Brain microvascular endothelial cell (primary cell): ENCODE data around the gene MMP19.

Source experiments
- DNase-seq: peaks from one replicate; pipeline ENCODE4 v3.0.0-alpha.2; 2020
- H3K27ac ChIP-seq: fragments of 250-450 bp; sonication (Bioruptor Pico); 2 replicates; pipeline ENCODE4 v1.5.1; 2020; ENCODE audit warnings: mild to moderate bottlenecking, moderate library complexity
- H3K27me3 ChIP-seq: fragments of 250-450 bp; sonication (Bioruptor Pico); replicated peaks from 2 replicates; pipeline ENCODE4 v1.5.1; 2020; ENCODE audit warnings: mild to moderate bottlenecking
- H3K36me3 ChIP-seq: fragments of 250-450 bp; sonication (Bioruptor Pico); replicated peaks from 2 replicates; pipeline ENCODE4 v1.5.1; 2020; ENCODE audit warnings: mild to moderate bottlenecking
- H3K4me3 ChIP-seq: 2 replicates; pipeline ENCODE4 v1.5.1; 2011; ENCODE audit warnings: low read depth, mild to moderate bottlenecking, control low read depth, low read length, moderate library complexity
- CTCF ChIP-seq: IDR thresholded peaks from 2 replicates; pipeline ENCODE4 v1.5.1; 2011; ENCODE audit warnings: low read depth, mild to moderate bottlenecking, moderate library complexity, low read length, control low read depth, inconsistent platforms; ENCODE audit errors: missing control alignments
- in situ Hi-C: cut with HindIII; loops from 2 replicates; pipeline ENCODE4 v1.10.0; 2017; ENCODE audit warnings: low sequenced_read_pairs, low pct_ligation_motif_present

The MMP19 gene

GRCh38 chr12:55852740-55853139 is 10.0 kb upstream of the MMP19 start:
- no peak for TF ChIP-seq CTCF
- Histone ChIP-seq H3K27ac (no peak overlapping the region), H3K4me3 (no peak overlapping the region), H3K36me3 (no peaks in the 10 kb centered on the region), H3K27me3 (no peaks in the 10 kb centered on the region)
- in situ Hi-C loops = no loop called here
- DNase-seq = no peak

GRCh38 chr12:55850893-55851292 is 8.2 kb upstream of the MMP19 start:
- Histone ChIP-seq H3K27ac (no peak overlapping the region), H3K36me3 (no peaks in the 10 kb centered on the region), H3K4me3 (no peak overlapping the region), H3K27me3 (no peaks in the 10 kb centered on the region)
- TF ChIP-seq CTCF = no peak
- peak; percentile 27 for DNase-seq
- in situ Hi-C loops = no loop called here

- in situ Hi-C loops = no loop called here
- no peak overlapping the region for H3K27ac ChIP-seq
- no peaks in the 10 kb centered on the region for H3K36me3 ChIP-seq
- TF ChIP-seq CTCF = no peak
- no peaks in the 10 kb centered on the region for H3K27me3 ChIP-seq
- H3K4me3 ChIP-seq = no peak overlapping the region
- DNase-seq = no peak
Observed at GRCh38 chr12:55850401-55850800, 7.7 kb upstream of the MMP19 start.

- Histone ChIP-seq H3K4me3 (no peak overlapping the region), H3K36me3 (no peaks in the 10 kb centered on the region), H3K27ac (no peak overlapping the region), H3K27me3 (no peaks in the 10 kb centered on the region)
- no peak for DNase-seq
- in situ Hi-C loops = no loop called here
- no peak for TF ChIP-seq CTCF
Observed at GRCh38 chr12:55849616-55850343, 7.0 kb upstream of the MMP19 start.

- Histone ChIP-seq H3K27ac (peak overlapping the region; percentile 99), H3K27me3 (no peaks in the 10 kb centered on the region), H3K4me3 (peak overlapping the region; percentile 18), H3K36me3 (no peaks in the 10 kb centered on the region)
- DNase-seq = peak; percentile 100
- in situ Hi-C loops = no loop called here
- no peak for TF ChIP-seq CTCF
Observed at GRCh38 chr12:55847603-55848291, 5.0 kb upstream of the MMP19 start.
